Forelimb muscle (tissue), 1 donor: ENCODE results near the gene LRRC25. TPM values are rescaled to one million over a fixed set of nuclear protein-coding genes. Genes with fewer than 3 reads are reported as not detected.
"Not testable (repeated sequence)": the region's sequence is repeated elsewhere in the genome, so short reads cannot be mapped to it uniquely, and the experiment has no call there.

ENCODE experiments used
- DNase-seq: peaks from one replicate; pipeline ENCODE4 v3.0.0-alpha.2; 2013; ENCODE audit warnings: low read depth
- polyA plus RNA-seq: library from polyadenylated mRNA; unstranded; fragments of 120-200 nt; gene quantifications from one replicate; pipeline ENCODE4 v1.2.1, GENCODE V29; 2013; ENCODE audit not compliant: insufficient read length

Gene LRRC25
- polyA plus RNA-seq, 1 donor, result 1.6 TPM

GRCh38 chr19:18405754-18406153 lies 8.3 kb upstream of the LRRC25 start:
- DNase-seq, result not testable (repeated sequence)

- DNase-seq, result not testable (repeated sequence)
Measured at GRCh38 chr19:18402455-18403248, 5.2 kb upstream of the LRRC25 start.

- peak; percentile 76 for DNase-seq
Measured at GRCh38 chr19:18401580-18402112, 4.2 kb upstream of the LRRC25 start.

GRCh38 chr19:18399008-18399407 lies 1.6 kb upstream of the LRRC25 start:
- no peak for DNase-seq

GRCh38 chr19:18396471-18397241 lies 766 bp downstream of the LRRC25 start:
- DNase-seq, result no peak

- DNase-seq, result no peak
Measured at GRCh38 chr19:18393836-18394235, 3.6 kb downstream of the LRRC25 start.

- DNase-seq, result no peak
Measured at GRCh38 chr19:18392926-18393325, 4.5 kb downstream of the LRRC25 start.

- no peak for DNase-seq
Measured at GRCh38 chr19:18392417-18392816, 5.0 kb downstream of the LRRC25 start.

GRCh38 chr19:18391509-18392075 lies 5.8 kb downstream of the LRRC25 start:
- no peak for DNase-seq

- DNase-seq, result no peak
Measured at GRCh38 chr19:18390065-18390907, 7.1 kb downstream of the LRRC25 start.

- DNase-seq, result no peak
Measured at GRCh38 chr19:18389726-18390064, 7.7 kb downstream of the LRRC25 start.

- DNase-seq, result no peak
Measured at GRCh38 chr19:18388960-18389725, 8.3 kb downstream of the LRRC25 start.

- no peak for DNase-seq
Measured at GRCh38 chr19:18388100-18388959, 9.1 kb downstream of the LRRC25 start.

GRCh38 chr19:18386543-18387271 lies 10.7 kb downstream of the LRRC25 start:
- no peak for DNase-seq

GRCh38 chr19:18385675-18386542 lies 11.5 kb downstream of the LRRC25 start, which contains the start of gene GDF15:
TSS of gene GDF15 (plus strand) at chr19:18386158. CDS start at chr19:18386190, 32 bp downstream.
- no peak for DNase-seq

- no peak for DNase-seq
Measured at GRCh38 chr19:18385359-18385674, 12.1 kb downstream of the LRRC25 start.

- no peak for DNase-seq
Measured at GRCh38 chr19:18384775-18385174, 12.6 kb downstream of the LRRC25 start.

GRCh38 chr19:18383622-18384021 lies 13.8 kb downstream of the LRRC25 start:
- not testable (repeated sequence) for DNase-seq
